Myometrial cell (primary cell): ENCODE measurements around the gene ZDHHC4. TPM values are rescaled to one million over a fixed set of nuclear protein-coding genes. Genes with fewer than 3 reads are reported as not detected.

Experiments
- total RNA-seq: library from RNA; depleted of rRNA; stranded (reverse); fragments of >200 nt; gene quantifications from 2 replicates; pipeline ENCODE4 v1.2.3, GENCODE V29; 2015

ZDHHC4 gene
- total RNA-seq, result 44.7 and 52.1 TPM in 2 replicates

DNA sequence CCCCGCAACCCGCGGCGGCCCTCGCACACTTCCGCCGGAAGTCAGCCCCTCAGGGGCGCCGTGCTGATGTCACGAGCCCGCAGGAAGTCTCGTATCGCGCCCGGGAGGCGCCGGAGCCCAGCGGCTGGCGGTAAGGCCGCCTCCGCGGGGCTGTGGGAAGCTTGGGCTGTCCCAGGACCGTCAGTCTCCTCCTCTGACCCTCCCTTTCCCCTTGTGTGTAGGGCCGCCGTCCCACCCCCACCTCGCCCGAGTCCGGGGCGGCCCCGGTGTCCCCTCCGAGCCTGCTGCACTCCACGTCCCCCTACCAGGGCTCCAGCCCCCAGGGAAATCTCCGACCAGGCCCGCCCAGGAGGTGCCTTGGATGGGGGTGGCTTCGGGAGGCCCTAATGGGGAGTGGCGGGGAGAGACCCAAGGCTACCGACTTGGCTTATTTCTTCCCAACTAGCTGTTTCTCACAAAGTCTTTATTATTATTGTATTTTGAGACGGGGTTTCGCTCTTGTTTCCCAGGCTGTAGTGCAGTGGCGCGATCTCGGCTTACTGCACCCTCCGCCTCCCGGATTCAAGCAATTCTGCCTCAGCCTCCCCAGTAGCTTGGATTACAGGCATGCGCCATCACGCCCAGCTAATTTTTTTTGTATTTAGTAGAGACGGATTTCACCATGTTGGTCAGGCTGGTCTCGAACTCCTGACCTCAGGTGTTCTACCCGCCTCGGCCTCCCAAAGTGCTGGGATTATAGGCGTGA, at the start of gene ZDHHC4:
ZDHHC4 (plus strand) TSS at position 86 of the 745 bp plus-strand sequence. CDS start 3,108 bp downstream, outside the sequence.

DNA sequence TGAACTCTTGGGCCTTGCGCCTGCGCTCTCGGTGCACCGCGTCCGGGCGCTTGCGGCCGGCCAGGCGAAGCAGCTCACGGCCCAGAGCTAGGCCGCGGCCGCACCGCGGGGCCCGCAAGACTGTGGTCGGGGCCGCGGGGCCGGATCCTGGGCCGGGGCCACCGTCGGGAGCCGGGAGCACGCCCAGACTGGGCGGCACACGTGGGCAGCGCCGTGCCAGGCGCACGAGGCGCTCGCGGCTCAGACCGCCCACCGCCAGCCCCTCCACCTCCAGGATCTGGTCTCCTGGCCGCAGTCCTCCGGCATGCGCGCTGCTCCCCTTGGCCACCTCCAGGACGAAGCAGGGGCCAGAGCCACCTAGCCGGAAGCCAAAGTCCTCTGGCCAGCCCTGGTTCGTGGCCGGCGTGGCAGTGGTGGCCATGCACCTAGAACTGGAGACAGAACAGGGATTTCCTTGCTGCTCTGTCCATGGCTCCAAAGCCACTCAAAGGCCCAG, 26.2 kb upstream of the ZDHHC4 start, which contains the start of gene GRID2IP:
GRID2IP (minus strand) TSS at position 446 of the 496 bp plus-strand sequence; CDS start at position 421, 25 bp downstream.

DNA sequence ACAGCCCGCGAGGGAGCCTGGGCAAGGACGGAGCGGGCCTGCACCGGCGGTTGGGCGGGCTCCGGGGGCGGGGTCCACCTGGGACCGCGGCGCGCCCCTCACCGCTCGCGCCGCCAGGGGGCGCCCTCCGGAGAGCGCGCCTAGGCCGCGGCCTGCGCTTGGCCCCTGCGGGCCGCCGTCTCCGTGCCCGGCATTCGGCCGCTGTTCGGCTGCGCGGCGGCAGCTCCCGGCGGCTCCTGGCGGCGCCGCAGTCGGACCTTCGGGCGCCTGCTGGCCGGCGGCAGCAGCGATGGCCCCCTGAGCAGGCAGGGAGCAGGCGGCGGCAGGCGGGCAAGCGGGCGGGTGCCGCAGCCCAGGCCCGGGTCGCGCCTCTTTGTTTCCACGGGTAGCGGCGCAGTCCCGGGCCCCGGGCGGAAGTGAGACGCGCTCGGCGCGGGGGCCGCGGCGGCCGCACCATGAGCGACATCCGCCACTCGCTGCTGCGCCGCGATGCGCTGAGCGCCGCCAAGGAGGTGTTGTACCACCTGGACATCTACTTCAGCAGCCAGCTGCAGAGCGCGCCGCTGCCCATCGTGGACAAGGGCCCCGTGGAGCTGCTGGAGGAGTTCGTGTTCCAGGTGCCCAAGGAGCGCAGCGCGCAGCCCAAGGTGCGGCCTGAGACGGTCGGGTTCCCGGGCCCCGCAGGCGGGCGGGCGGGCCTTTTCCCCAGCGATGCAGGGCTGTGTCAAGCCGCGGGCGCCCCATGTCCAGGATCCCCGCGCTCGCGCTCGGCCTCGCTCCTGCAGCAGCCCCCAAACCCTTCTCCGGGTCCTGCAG, 12.8 kb downstream of the ZDHHC4 start, which contains the start of gene INTS15:
INTS15 (plus strand) TSS at position 193 of the 816 bp plus-strand sequence; CDS start at position 456, 263 bp downstream.

DNA sequence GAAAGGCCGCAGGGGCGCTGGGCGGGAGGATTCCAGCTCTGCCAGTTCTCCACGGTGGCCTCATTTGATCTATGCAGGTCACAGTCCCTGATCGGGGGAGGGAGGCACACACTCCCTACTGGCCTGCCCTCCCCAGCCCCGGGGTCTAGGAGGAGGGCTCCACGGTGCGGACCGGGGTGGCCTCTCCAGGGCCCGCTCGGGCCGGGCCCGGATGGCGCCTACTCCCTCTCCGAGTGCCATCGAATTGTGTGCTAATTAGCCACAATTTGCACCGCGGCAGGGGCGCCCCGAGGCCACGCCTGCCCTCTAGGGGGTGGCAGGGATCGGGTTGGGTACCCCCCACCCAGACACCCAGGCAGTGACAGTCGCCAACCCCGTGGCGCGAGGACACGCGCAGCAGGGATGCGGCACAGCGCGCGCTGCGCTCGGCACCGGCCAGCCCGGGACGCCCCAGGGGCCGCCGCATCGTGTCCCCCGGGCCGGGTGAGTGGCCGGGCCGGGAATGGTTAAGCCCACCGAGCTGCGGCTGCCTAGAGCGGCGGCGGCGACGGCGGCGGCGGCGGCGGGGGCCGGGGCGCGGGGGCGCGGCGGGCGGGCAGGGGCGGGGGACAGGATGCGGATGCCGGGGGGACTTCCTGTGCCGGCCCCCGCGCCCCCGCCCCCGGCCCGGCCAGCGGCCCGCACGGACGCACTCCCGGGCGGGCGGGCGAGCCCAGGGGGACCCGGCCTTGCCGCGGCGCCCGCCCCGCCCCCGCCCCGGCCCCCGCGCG, 37.9 kb downstream of the ZDHHC4 start, which contains the start of gene ZNF853:
ZNF853 (plus strand) TSS at position 658 of the 770 bp plus-strand sequence. CDS start 565 bp downstream, outside the sequence.

DNA sequence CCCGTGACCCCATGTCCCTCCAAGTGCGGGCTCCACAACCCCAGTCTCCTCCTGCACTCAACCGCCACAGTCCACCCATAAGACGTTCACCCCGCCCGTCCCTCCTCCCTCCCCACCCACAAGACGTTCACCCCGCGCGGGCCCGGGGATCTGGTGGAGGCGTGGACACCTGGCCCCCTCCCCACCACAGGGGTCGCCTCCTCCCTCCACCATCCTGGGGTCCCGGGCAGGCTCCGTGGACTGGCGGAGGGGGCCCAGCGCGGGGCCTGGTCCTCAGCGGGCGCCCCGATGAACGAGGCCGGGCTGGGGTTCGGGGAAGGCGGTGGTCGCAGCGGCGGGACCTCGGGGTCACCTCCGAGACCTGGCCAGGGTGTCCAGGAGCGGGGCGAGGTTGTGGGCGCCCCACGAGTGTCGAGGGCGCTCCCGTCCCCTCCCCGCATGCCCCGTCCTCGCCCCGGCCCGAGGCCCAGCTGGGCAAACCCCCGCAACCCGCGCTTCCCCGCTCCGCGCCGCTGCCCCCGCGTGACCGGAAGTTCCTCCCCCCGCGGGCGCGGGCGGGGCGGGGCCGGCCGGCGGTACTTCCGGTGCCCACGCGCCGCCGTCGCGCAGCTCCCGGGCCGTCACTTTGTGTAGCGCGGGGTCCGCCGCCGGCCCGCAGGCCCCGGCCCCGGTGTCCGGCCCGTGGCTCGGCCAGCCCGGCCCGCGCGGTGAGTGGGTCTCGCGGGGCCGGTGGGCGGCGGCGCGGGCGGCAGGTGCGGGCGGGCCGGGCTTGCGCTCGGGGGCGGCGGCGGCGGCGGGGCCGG, 59.7 kb downstream of the ZDHHC4 start, which contains the start of gene ZNF316:
ZNF316 (plus strand) TSS at position 578 of the 803 bp plus-strand sequence. CDS start 5,092 bp downstream, outside the sequence.

Other genes with a start within 250 kb of the ZDHHC4 start
- gene FAM220A, start 228.5 kb upstream of the ZDHHC4 start, total RNA-seq, result 20.4 and 25.4 TPM in 2 replicates
- gene RAC1, start 202.9 kb upstream of the ZDHHC4 start, total RNA-seq, result 100 and 115 TPM in 2 replicates
- 13.5 and 23.1 TPM in 2 replicates for gene DAGLB, start 129.5 kb upstream of the ZDHHC4 start, total RNA-seq
- gene KDELR2, start 93.3 kb upstream of the ZDHHC4 start, total RNA-seq, result 253 and 266 TPM in 2 replicates
- gene GRID2IP, start 26.0 kb upstream of the ZDHHC4 start, total RNA-seq, result not detected in 2 replicates
- 12.7 and 17.0 TPM in 2 replicates for gene INTS15, start 12.6 kb downstream of the ZDHHC4 start, total RNA-seq
- under 0.01 and 0.58 TPM in 2 replicates for gene ZNF853, start 38.2 kb downstream of the ZDHHC4 start, total RNA-seq
- 4.8 and 6.6 TPM in 2 replicates for gene ZNF316, start 59.9 kb downstream of the ZDHHC4 start, total RNA-seq
- 6.9 and 7.6 TPM in 2 replicates for gene ZNF12, start 129.5 kb downstream of the ZDHHC4 start, total RNA-seq
- gene RSPH10B2, start 176.6 kb downstream of the ZDHHC4 start, total RNA-seq, result not detected in 2 replicates
- 19.1 and 30.6 TPM in 2 replicates for gene CCZ1B, start 248.8 kb downstream of the ZDHHC4 start, total RNA-seq